SK-N-SH (cell line): Measurements from ENCODE around the gene MPV17. TPM values are rescaled to one million over a fixed set of nuclear protein-coding genes. Genes with fewer than 3 reads are reported as not detected.
"Not testable (repeated sequence)": the region's sequence is repeated elsewhere in the genome, so short reads cannot be mapped to it uniquely, and the experiment has no call there.

Source experiments
- CTCF ChIA-PET: fragments of 300-600, 350-600 bp; formaldehyde crosslinking; extraction: SDS; loops from one replicate; lab custom pipeline; 2021; lab: Yijun Ruan, JAX
- POLR2A ChIA-PET: fragments of 350-600 bp; sonication (Branson Sonifier 250); formaldehyde crosslinking; extraction: SDS; loops from one replicate; lab custom pipeline; 2020; ENCODE audit warnings: antibody characterized with exemption, inconsistent platforms; lab: Yijun Ruan, JAX
- DNase-seq: peaks from one replicate; pipeline ENCODE4 v3.0.0; 2012
- H2AFZ ChIP-seq: fragments of 200-600 bp; sonication (generic); 2 replicates; pipeline ENCODE4 v1.8.1; 2016; ENCODE audit warnings: antibody characterized with exemption, mild to moderate bottlenecking, low read depth
- H3F3A ChIP-seq: fragments of 200-600 bp; sonication (generic); replicated peaks from 2 replicates; pipeline ENCODE3; 2016; ENCODE audit warnings: antibody characterized with exemption, mild to moderate bottlenecking; ENCODE audit not compliant: insufficient read depth
- H3K27ac ChIP-seq, 2 experiments: fragments of 200-500 bp in 1 of 2; fragments of 200-600 bp in 1 of 2; sonication (Bioruptor generic) in 1 of 2; sonication (generic), shearing (Covaris generic) in 1 of 2; 2 replicates each; pipeline versions ENCODE4 v1.5.1 to v1.6.1; 2014 to 2016; ENCODE audit warnings: low read depth in 2 of 2, inconsistent platforms in 1 of 2, low read length in 1 of 2, mild to moderate bottlenecking in 1 of 2, mixed read lengths in 1 of 2
- H3K27me3 ChIP-seq: fragments of 200-600 bp; sonication (generic), shearing (Covaris generic); 2 replicates; pipeline ENCODE4 v1.6.1; 2016; ENCODE audit warnings: mixed run types; ENCODE audit not compliant: insufficient read depth
- H3K36me3 ChIP-seq, 2 experiments: fragments of 200-500 bp in 1 of 2; fragments of 200-600 bp in 1 of 2; sonication (Bioruptor generic) in 1 of 2; sonication (generic) in 1 of 2; replicated peaks in 1 of 2; 2 replicates each; pipeline versions ENCODE3 to v1.5.1; 2014 to 2016; ENCODE audit warnings: low read length in 1 of 2, mild to moderate bottlenecking in 1 of 2; ENCODE audit not compliant: insufficient read depth in 2 of 2, control insufficient read depth in 1 of 2
- H3K4me1 ChIP-seq, 2 experiments: fragments of 200-500 bp in 1 of 2; fragments of 200-600 bp in 1 of 2; sonication (Bioruptor generic) in 1 of 2; sonication (generic), shearing (Covaris generic) in 1 of 2; 2 replicates each; pipeline versions ENCODE4 v1.5.1 to v1.6.1; 2014 to 2016; ENCODE audit warnings: low read depth in 1 of 2, low read length in 1 of 2, mixed run types in 1 of 2; ENCODE audit not compliant: insufficient read depth in 2 of 2, control insufficient read depth in 1 of 2
- H3K4me2 ChIP-seq: fragments of 200-600 bp; sonication (generic), shearing (Covaris generic); 2 replicates; pipeline ENCODE4 v1.6.1; 2017; ENCODE audit warnings: mixed run types
- H3K4me3 ChIP-seq, 2 experiments: fragments of 200-500 bp in 1 of 2; fragments of 200-600 bp in 1 of 2; sonication (Bioruptor generic) in 1 of 2; sonication (generic), shearing (Covaris generic) in 1 of 2; 2 replicates each; pipeline versions ENCODE4 v1.5.1 to v1.8.1; 2014 to 2016; ENCODE audit warnings: low read depth in 2 of 2, inconsistent platforms in 1 of 2, low read length in 1 of 2, mild to moderate bottlenecking in 1 of 2, mixed read lengths in 1 of 2, moderate library complexity in 1 of 2
- H3K79me2 ChIP-seq: fragments of 200-600 bp; sonication (generic); 2 replicates; pipeline ENCODE4 v1.8.1; 2017; ENCODE audit warnings: mild to moderate bottlenecking; ENCODE audit not compliant: insufficient read depth
- H3K9ac ChIP-seq: fragments of 200-600 bp; sonication (generic); 2 replicates; pipeline ENCODE4 v1.6.1; 2017; ENCODE audit warnings: mixed run types
- H3K9me2 ChIP-seq: fragments of 200-600 bp; sonication (generic); 2 replicates; pipeline ENCODE4 v1.6.1; 2017; ENCODE audit warnings: mixed run types
- H3K9me3 ChIP-seq: fragments of 200-600 bp; sonication (generic); 2 replicates; pipeline ENCODE4 v1.6.1; 2017; ENCODE audit warnings: mixed run types, mild to moderate bottlenecking, moderate library complexity
- H4K20me1 ChIP-seq: fragments of 200-600 bp; sonication (generic); 2 replicates; pipeline ENCODE4 v1.6.1; 2017; ENCODE audit warnings: mild to moderate bottlenecking, mixed run types; ENCODE audit not compliant: insufficient read depth
- FOXJ3 ChIP-seq: sonication (generic); formaldehyde crosslinking; IDR thresholded peaks from 2 replicates; pipeline ENCODE4 v1.5.1; 2020; ENCODE audit warnings: mild to moderate bottlenecking, missing genetic modification reagents
- GABPA ChIP-seq: IDR thresholded peaks from 2 replicates; pipeline ENCODE4 v1.4.0; 2012; ENCODE audit warnings: low read depth, mild to moderate bottlenecking
- NRF1 ChIP-seq: IDR thresholded peaks from 2 replicates; pipeline ENCODE4 v1.6.1; 2012; ENCODE audit warnings: low read depth, mild to moderate bottlenecking, low read length
- RXRA ChIP-seq: IDR thresholded peaks from 2 replicates; pipeline ENCODE4 v1.4.0; 2012; ENCODE audit warnings: low read depth, mild to moderate bottlenecking, borderline replicate concordance
- TAF1 ChIP-seq: IDR thresholded peaks from 2 replicates; pipeline ENCODE4 v1.6.1; 2012; ENCODE audit warnings: low read depth, mild to moderate bottlenecking, low read length, moderate library complexity, borderline replicate concordance
- TEAD4 ChIP-seq: IDR thresholded peaks from 2 replicates; pipeline ENCODE4 v1.4.0; 2012; ENCODE audit warnings: mild to moderate bottlenecking, borderline replicate concordance; ENCODE audit not compliant: insufficient read depth
- YY1 ChIP-seq: IDR thresholded peaks from 2 replicates; pipeline ENCODE4 v1.4.0; 2012; ENCODE audit warnings: low read depth, mild to moderate bottlenecking
- WGBS: methylation state at CpG from one replicate; pipeline ENCODE4 v1.1.6; 2017; ENCODE audit warnings: low lambda C conversion rate; 5-methylcytosine and 5-hydroxymethylcytosine counted together
- polyA plus RNA-seq, 3 experiments: library from polyadenylated mRNA; depleted of rRNA; stranded (reverse); fragments of >200 nt; gene quantifications; 2 replicates each; pipeline ENCODE4 v1.2.3, GENCODE V29; 2012
- TF ChIP-seq, protein P1 (sequence below): IDR thresholded peaks from 2 replicates; pipeline ENCODE4; 2012
- TF ChIP-seq, protein P2 (sequence below): fragments of 150-350 bp; IDR thresholded peaks from 2 replicates; pipeline ENCODE4 v1.6.1; 2017; ENCODE audit warnings: antibody characterized with exemption, low read length, low read depth, borderline replicate concordance
- TF ChIP-seq, protein P3 (sequence below): fragments of 150-350 bp; IDR thresholded peaks from 2 replicates; pipeline ENCODE4 v1.6.1; 2016; ENCODE audit warnings: mild to moderate bottlenecking, low read depth, low read length

Gene MPV17
- polyA plus RNA-seq, 1 of the 3 experiments (the other 2 are of a cell fraction) = 255 TPM

DNA sequence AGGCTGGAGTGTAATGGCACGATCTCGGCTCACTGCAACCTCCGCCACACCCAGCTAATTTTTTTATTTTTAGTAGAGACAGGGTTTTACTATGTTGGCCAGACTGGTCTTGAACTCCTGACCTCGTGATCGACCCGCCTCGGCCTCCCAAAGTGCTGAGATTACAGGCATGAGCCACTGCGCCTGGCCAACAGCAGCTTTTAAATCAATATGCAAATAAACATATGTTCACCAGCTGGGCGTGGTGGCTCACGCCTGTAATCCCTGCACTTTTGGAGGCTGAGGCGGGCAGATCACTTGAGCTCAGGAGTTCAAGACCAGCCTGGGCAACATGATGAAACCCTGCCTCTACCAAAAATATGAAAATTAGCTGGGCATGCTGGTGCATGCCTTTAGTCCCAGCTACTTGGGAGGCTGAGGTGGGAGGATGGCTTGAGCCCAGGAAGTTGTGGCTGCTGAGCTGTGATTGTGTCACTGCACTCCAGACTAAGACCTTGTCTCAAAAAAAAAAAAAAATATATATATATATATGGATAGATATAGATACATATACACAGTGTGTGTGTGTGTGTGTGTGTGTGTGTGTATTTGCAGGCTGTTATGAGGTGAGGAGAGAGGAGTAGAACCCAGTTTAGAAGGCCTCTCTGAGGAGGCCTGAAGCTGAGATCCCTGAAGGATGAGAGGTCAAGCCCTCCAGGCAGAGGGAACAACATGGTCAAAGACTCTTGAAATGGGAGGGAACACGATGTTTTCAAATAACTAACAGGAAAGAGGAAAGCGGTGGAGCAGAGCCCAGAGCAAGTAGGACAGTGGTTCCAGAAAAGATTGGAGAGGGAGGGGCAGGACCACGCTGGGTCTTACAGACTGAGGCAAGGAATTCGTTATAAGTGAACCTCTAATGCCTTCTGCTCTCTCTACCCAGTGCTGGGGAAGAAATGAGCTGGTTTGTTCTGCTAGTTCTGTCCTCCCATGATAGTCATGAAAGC is 50.1 kb downstream of the MPV17 start:
- H3K4me3 ChIP-seq, H3K4me2 ChIP-seq, H3K79me2 ChIP-seq, H3F3A ChIP-seq, H3K27ac ChIP-seq, H3K36me3 ChIP-seq, DNase-seq, H4K20me1 ChIP-seq, H3K4me1 ChIP-seq, H2AFZ ChIP-seq, H3K9me2 ChIP-seq, H3K9ac ChIP-seq, H3K9me3 ChIP-seq: not testable (repeated sequence)
- ChIA-PET POLR2A (interaction anchor here (0.6 kb wide), 1 partner anchor 212 kb away, joined by 3 read pairs; no protein-coding TSS in a partner anchor), CTCF (interaction anchor here (0.6 to 14.1 kb wide), 13 partner anchors 8 to 256 kb away, joined by 3 to 392 read pairs (median 6); partner anchors contain the start of genes SLC30A3 and TRIM54)
- 83% methylated on average over 15 of the region's 15 CpGs for WGBS
- peaks cover 34% of the 10 kb centered on the region; the same call in 1 of the 2 replicates for H3K27me3 ChIP-seq

DNA sequence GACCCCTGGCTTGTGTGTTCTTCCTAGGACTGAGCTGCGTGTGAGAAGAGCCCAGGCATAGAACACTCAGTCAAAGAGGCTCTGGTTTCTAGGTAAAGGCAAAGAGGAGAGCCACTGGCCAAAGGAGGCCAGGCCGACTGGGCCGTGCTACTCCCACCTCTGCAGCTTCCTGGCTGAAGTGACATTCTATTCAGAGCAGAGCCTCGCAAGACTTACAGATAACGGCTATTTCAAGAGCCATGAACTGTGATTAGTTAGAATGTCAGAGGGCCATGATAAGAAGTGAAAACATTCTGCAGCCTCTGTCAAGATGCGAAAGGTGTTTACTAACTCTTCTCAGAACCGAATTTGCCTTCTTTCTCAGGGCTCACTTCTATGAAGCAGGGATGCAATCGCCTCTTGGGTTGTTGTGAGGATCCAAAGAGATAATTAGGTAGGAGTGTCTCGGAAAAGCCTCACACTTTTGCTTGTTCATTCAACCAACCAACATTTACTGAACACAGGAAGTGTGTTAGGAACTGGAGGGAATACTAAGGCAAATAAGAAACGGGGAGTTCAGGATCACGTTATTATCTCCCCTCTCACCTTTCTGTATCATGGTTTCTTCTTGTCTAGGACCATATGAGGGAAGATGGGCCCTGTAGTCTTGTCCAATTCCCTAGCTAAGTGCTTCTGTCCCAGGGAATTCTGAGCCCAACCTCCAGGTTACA is 51.1 kb downstream of the MPV17 start:
- H3K36me3 ChIP-seq = no peaks in the 10 kb centered on the region
- POLR2A ChIA-PET = interaction anchor here (0.6 kb wide), 1 partner anchor 211 kb away, joined by 3 read pairs; no protein-coding TSS in a partner anchor
- H3K9me2 ChIP-seq = no peaks in the 10 kb centered on the region
- H3K9me3 ChIP-seq = no peaks in the 10 kb centered on the region
- no peak overlapping the region for H3K9ac ChIP-seq
- 87% methylated on average over 11 of the region's 11 CpGs for WGBS
- H3K27me3 ChIP-seq = peaks cover 29% of the 10 kb centered on the region; the same call in 1 of the 2 replicates
- H4K20me1 ChIP-seq = no peaks in the 10 kb centered on the region
- TF ChIP-seq, protein P1, sequence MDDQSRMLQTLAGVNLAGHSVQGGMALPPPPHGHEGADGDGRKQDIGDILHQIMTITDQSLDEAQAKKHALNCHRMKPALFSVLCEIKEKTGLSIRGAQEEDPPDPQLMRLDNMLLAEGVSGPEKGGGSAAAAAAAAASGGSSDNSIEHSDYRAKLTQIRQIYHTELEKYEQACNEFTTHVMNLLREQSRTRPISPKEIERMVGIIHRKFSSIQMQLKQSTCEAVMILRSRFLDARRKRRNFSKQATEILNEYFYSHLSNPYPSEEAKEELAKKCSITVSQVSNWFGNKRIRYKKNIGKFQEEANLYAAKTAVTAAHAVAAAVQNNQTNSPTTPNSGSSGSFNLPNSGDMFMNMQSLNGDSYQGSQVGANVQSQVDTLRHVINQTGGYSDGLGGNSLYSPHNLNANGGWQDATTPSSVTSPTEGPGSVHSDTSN = no peak
- TF ChIP-seq GABPA = no peak
- TF ChIP-seq TEAD4 = no peak
- no peak for TF ChIP-seq TAF1
- TF ChIP-seq NRF1 = no peak
- no peak for TF ChIP-seq FOXJ3
- TF ChIP-seq RXRA = no peak
- no peak for TF ChIP-seq YY1
- TF ChIP-seq, protein P2, sequence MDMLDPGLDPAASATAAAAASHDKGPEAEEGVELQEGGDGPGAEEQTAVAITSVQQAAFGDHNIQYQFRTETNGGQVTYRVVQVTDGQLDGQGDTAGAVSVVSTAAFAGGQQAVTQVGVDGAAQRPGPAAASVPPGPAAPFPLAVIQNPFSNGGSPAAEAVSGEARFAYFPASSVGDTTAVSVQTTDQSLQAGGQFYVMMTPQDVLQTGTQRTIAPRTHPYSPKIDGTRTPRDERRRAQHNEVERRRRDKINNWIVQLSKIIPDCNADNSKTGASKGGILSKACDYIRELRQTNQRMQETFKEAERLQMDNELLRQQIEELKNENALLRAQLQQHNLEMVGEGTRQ = no peak
- TF ChIP-seq, protein P3, sequence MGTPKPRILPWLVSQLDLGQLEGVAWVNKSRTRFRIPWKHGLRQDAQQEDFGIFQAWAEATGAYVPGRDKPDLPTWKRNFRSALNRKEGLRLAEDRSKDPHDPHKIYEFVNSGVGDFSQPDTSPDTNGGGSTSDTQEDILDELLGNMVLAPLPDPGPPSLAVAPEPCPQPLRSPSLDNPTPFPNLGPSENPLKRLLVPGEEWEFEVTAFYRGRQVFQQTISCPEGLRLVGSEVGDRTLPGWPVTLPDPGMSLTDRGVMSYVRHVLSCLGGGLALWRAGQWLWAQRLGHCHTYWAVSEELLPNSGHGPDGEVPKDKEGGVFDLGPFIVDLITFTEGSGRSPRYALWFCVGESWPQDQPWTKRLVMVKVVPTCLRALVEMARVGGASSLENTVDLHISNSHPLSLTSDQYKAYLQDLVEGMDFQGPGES = no peak
- no peak overlapping the region for H2AFZ ChIP-seq
- no peak for DNase-seq
- no peaks in the 10 kb centered on the region for H3K79me2 ChIP-seq
- H3K4me2 ChIP-seq = no peak overlapping the region
- no peaks in the 10 kb centered on the region for H3K4me1 ChIP-seq
- no peak overlapping the region for H3K4me3 ChIP-seq
- H3F3A ChIP-seq = no peaks in the 10 kb centered on the region
- H3K27ac ChIP-seq = no peak overlapping the region
- CTCF ChIA-PET = interaction anchor here (0.8 to 14.1 kb wide), 9 partner anchors 9 to 255 kb away, joined by 3 to 392 read pairs (median 5); partner anchors contain the start of genes SLC30A3 and TRIM54
